Left renal pelvis (tissue), 4 donors: ENCODE data around the gene RCN1. TPM values are rescaled to one million over a fixed set of nuclear protein-coding genes. Genes with fewer than 3 reads are reported as not detected.
"Not testable (repeated sequence)": the region's sequence is repeated elsewhere in the genome, so short reads cannot be mapped to it uniquely, and the experiment has no call there.

Experiments used
- DNase-seq, 4 donors: peaks; one replicate each; pipeline ENCODE4 v3.0.0-alpha.2; 2013; ENCODE audit warnings: low read depth in 4 of 4, low spot score in 3 of 4
- polyA plus RNA-seq, 4 donors: library from polyadenylated mRNA; unstranded; fragments of 120-200 nt; gene quantifications; one replicate each; pipeline ENCODE4 v1.2.1, GENCODE V29; 2013; ENCODE audit not compliant: insufficient read length in 4 of 4

The RCN1 gene
- polyA plus RNA-seq, result 100 to 1,000 TPM; 188 to 273 (median 227) TPM

DNA sequence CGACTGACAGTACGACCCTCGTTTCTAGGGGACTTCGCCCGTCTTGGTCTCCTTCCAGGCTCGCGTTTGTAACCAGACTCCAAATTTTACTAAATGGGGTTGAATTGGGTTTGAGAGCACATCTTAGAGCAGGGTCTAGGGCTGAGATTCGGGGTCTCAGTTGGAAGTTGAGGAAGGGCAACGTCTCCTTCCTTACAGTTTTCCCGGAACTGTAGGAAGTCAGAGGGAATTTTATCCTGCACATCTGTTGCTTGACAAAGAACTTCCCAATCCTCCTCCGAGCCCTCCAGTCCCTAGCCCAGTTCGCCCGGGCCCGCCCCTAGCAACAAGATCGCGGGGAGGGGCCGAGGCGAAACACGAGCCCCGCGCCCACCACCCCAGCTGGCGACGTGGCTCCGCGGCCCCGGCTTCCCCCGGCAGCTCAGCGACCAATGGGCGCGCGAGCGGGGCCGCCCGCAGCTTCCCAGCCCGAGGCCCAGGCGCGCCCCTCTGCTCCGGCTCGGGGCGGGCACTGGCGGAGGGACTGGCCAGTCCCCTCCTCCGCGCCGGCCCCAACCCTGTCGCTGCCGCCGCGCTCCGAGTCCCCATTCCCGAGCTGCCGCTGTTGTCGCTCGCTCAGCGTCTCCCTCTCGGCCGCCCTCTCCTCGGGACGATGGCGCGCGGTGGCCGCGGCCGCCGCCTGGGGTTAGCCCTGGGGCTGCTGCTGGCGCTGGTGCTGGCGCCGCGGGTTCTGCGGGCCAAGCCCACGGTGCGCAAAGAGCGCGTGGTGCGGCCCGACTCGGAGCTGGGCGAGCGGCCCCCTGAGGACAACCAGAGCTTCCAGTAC lies at the start of gene RCN1:
Gene RCN1, plus strand, starts transcription at position 530 of the 826 bp plus-strand sequence. Its CDS starts 123 bp downstream, at position 653.
- DNase-seq, result peak; percentile 61 to 79 (median 66)

- no peak for DNase-seq
These were observed 47.1 kb upstream of the RCN1 start for GRCh38 chr11:32043737-32044136.

DNA sequence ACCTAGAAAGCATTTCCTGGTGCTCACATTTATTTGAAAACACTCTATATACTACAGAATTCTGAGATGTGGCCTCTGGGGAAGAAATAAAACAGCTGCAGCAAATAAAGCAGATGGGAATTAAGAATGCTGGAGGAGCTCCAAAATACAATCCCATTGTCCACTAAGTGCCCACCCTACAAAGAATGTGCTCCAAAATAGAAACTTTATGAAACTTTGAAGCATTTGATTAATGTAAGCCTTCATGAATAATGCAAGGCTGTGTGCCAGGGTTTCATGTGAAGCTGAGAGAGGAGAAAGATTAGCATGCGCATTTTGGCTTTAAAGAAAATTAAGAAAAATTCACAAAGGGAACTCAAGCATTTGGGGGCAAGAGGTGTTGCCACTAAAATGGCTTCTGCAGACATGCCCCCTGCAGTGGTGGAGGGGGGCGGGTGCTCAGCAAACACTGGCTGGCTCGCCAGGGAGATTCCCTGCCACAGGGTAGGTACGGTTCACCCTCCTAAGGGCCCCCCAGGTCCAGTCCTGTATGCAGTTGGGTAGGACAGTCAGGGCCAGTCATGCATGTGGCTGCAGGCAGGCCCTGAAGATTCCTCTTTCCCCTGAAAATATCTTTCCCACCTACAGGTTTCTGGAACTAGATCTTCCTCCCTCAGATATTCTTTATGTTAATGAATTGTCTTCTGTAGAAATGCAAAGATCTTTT lies 46.6 kb upstream of the RCN1 start:
- DNase-seq, result no peak

DNA sequence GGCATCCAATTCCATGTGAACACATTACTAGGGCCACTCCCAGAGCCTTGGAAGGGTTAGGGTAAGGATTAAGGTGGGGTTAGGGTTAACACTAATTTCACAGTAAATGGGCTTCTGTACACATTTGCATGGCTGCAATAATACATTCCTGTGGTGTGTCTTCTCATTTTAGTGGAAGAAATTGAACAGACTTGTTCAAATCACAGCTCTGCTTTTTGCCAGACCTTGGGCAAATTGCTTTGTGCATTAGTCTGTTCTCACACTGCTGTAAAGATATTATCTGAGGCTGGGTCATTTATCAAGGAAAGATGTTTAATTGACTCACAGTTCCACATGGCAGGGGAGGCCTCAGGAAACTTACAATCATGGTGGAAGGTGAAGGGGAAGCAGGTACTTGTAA lies 45.4 kb upstream of the RCN1 start:
- DNase-seq, result no peak

GRCh38 chr11:32050264-32050663 lies 40.6 kb upstream of the RCN1 start:
- no peak for DNase-seq

DNA sequence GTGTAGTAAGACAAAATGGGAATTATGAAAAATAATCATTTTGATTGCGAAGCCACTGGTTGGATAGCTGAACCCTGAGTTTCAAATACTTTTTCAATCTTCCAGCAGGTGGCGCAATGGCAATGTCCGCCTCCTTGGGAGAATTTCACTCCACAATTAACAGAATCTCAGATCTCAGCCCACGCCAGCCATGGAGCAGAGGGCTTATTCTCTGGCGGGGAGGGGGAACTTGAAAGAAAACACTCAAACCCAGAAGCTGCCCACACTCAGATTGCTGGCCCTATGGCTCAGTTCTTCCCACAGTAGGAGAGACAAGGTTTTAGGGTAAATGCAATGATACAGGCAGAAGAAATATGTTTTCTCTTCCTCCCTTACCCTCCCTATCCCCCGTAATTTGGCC lies 38.7 kb upstream of the RCN1 start:
- peak in 2 of 4 donors; percentile 18 to 24 for DNase-seq

DNA sequence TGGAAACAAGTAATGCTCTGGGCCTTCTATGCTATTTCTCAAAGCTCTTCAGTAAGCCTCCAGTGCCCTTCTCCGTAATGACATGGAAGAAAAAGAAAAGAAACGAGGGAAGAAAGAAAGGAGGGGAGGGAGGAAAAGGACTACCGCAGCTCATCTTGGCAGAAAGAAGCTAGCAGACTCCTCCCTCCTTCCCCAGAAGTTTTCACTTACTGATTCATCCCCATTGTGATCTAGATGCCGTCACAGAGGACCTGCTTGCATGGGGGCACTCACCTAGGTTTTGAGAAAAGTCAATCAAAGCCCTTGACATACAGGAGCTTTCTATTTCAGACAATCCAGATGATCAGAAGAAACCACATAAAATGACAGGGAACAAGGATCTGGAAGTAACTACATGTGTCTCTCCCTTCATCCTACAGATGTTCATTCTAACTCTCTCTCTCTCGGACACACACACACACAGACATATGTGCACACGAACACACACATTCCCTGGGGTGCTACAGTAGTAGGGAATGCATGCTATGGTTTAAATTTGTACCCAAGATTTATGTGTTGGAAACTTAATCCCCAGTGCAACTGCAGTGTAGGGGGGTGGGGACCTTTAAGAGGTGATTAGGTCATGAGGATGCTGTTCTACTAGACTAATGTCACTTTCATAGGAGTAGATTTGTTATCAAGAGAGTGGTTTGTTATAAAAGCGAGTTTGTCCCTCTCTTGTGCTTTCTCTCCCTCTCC lies 37.6 kb upstream of the RCN1 start:
- DNase-seq, result no peak

- no peak for DNase-seq
These were observed 35.0 kb upstream of the RCN1 start for GRCh38 chr11:32055861-32056260.

- no peak for DNase-seq
These were observed 34.4 kb upstream of the RCN1 start for GRCh38 chr11:32056438-32056837.

GRCh38 chr11:32059686-32060462 lies 31.0 kb upstream of the RCN1 start:
- DNase-seq, result no peak

- no peak for DNase-seq
These were observed 28.3 kb upstream of the RCN1 start for GRCh38 chr11:32062540-32062939.

DNA sequence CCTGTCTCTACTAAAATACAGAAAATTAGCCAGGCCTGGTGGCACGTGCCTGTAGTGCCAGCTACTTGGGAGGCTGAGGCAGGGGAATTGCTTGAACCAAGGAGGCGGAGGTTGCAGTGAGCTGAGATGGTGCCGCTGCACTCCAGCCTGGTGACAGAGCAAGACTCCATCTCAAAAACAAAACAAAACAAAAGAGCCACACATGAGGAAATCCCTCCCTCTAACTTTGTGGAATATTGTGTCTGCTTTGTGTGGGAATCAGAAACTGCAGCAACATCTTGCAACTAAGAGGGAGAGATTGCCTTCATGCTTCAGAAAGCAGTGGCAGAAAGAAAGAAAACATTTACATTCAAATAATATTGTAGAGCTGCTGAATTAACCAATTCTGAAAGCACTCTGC lies 27.8 kb upstream of the RCN1 start:
- DNase-seq, result not testable (repeated sequence)

DNA sequence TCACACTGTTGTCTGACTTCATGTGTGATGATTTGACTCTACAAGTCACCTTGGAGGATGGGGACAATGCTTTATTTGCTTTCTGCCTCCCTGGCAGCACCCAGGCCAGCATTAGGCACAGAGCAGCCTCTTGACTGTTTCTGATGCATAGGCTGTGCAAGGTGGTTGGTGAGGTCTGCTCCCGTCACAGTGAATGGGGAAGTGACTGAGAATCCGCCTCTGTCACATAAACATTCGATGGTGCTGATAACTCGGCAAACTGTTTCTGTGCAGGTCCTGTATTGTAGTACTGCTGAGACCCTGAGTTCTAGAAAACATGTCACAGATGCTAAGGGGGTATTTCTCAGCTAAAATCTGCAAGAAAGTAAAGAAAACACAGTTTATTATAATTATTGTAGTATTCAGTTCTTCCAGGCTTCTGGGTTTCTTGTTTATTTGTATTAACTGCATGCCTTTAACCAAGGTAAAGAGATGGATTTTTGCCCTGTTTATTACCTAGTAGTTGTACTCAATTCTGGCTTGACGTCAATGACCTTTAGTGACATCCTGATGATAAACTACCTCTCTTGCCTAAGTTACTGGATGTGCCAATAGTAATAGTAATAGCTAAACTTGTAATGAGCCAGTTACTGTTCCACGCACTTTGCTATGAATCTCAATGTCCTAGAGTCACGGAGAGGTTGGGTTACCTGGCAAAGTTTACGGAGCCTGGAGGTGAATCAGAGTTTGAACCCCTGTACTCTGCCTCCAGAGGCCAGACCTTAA lies 24.8 kb upstream of the RCN1 start:
- DNase-seq, result no peak

DNA sequence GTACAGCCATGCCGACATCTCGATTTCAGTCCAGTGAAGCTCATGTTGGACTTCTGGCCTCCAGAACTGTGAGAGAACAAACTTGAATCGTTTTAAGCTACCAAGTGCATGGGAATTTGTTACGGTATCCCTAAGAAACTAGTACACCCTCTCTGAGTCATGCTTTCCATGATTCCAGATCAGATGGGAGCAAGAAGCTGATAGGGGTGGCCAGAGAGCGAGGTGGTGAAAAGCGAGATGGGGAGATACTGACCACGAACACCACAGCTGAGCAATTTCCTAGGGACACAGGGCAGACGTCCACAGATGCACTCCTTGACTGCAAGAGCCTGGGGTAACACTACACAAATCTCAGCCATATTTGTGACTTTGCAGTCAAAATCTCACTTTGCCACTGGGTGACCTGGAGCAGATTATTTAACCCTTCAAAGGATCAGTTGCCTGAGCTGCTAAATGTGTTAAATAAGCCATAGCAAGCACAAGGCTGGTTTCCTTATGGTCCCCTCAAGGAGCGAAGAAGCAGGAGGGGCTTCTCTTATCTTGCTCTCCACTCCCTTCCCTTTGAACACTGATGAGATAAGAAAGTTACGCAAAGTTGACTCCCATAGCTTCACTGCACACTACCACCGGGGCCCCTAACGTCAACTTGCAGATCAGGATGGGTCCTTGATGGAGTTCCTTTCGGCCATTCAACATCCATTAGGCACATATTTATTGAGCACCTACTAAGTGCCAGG lies 22.6 kb upstream of the RCN1 start:
- DNase-seq, result no peak

GRCh38 chr11:32069361-32070058 lies 21.4 kb upstream of the RCN1 start:
- no peak for DNase-seq

- no peak for DNase-seq
These were observed 20.2 kb upstream of the RCN1 start for GRCh38 chr11:32070692-32071091.

DNA sequence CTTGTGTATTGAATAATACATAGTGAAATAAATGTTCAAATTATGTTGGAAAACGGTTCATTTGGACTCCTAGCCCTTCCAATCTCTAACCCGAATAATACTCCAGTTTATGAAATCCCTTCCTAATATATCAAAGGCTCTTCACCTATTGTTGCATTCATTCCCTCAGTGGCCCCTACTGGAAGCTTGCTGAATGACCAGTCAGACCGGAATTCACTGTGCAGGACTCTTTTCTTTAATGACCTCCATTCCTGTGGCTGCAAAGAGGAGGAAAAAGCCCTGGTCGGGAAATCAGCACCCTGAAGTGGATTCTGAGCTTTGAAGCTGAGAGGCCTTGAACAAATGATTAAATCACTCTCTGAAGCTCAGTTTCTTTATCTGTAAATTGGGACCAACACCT lies 19.1 kb upstream of the RCN1 start:
- no peak for DNase-seq

- no peak for DNase-seq
These were observed 17.8 kb upstream of the RCN1 start for GRCh38 chr11:32072872-32073643.
